Spleen (tissue), 3 donors: ENCODE results near the gene ACBD6.

Experiments
- POLR2A ChIP-seq, 3 donors: fragments of 450-650 bp; IDR thresholded peaks; one replicate each; pipeline ENCODE4 v1.5.1; 2017; ENCODE audit warnings: antibody characterized with exemption in 3 of 3, mild to moderate bottlenecking in 1 of 3
- POLR2AphosphoS5 ChIP-seq, 3 donors: sonication (generic); formaldehyde crosslinking; IDR thresholded peaks; one replicate each; pipeline ENCODE4 v1.5.1; 2017; ENCODE audit warnings: antibody characterized with exemption in 3 of 3

- TF ChIP-seq POLR2AphosphoS5 (IDR thresholded peaks at IDR 0.05), result no peak
- no peak for TF ChIP-seq POLR2A (IDR thresholded peaks at IDR 0.05)
Measured at GRCh38 chr1:180301135-180301742, 201.1 kb downstream of the ACBD6 start.
